C4-2B (cell line): ENCODE data around the gene NF2.

ENCODE experiments used
- H3K27ac ChIP-seq: fragments of 450-650 bp; 2 replicates; pipeline ENCODE4 v1.5.1; 2017
- CTCF ChIP-seq: fragments of 450-650 bp; conservative IDR thresholded peaks from 2 replicates; pipeline ENCODE4 v1.5.1; 2017; ENCODE audit warnings: mild to moderate bottlenecking
- ZFX ChIP-seq: fragments of 450-650 bp; IDR thresholded peaks from 2 replicates; pipeline ENCODE4 v1.6.1; 2017

Gene NF2

GRCh38 chr22:29720811-29721323 is 117.4 kb downstream of the NF2 start:
- TF ChIP-seq CTCF (no peak), ZFX (no peak)
- no peak overlapping the region for H3K27ac ChIP-seq

GRCh38 chr22:29722151-29722550 is 118.7 kb downstream of the NF2 start:
- H3K27ac ChIP-seq, result no peak overlapping the region
- TF ChIP-seq CTCF, result no peak
- TF ChIP-seq ZFX, result no peak

- TF ChIP-seq CTCF, result no peak
- no peak overlapping the region for H3K27ac ChIP-seq
Observed at GRCh38 chr22:29722587-29722986, 119.2 kb downstream of the NF2 start.

- H3K27ac ChIP-seq, result no peak overlapping the region
- TF ChIP-seq CTCF (no peak), ZFX (no peak)
Observed at GRCh38 chr22:29723766-29724165, 120.3 kb downstream of the NF2 start.

- TF ChIP-seq CTCF (no peak), ZFX (no peak)
- no peak overlapping the region for H3K27ac ChIP-seq
Observed at GRCh38 chr22:29724843-29725242, 121.4 kb downstream of the NF2 start.

- no peak overlapping the region for H3K27ac ChIP-seq
- TF ChIP-seq ZFX, result no peak
- no peak for TF ChIP-seq CTCF
Observed at GRCh38 chr22:29726106-29726505, 122.7 kb downstream of the NF2 start.

- TF ChIP-seq ZFX, result no peak
- TF ChIP-seq CTCF, result no peak
- H3K27ac ChIP-seq, result no peak overlapping the region
Observed at GRCh38 chr22:29726512-29727130, 123.2 kb downstream of the NF2 start.
